MM.1S (cell line): ENCODE measurements around the gene AKAP6.

Experiments
- DNase-seq: peaks from one replicate; pipeline ENCODE4 v3.0.0-alpha.2; 2015
- H2AFZ ChIP-seq: fragments of 300-600 bp; sonication (generic); 2 replicates; pipeline ENCODE4 v1.6.0; 2016; ENCODE audit warnings: antibody characterized with exemption, low read length
- H3F3A ChIP-seq: fragments of 300-600 bp; sonication (generic); 2 replicates; pipeline ENCODE4 v1.6.1; 2016; ENCODE audit warnings: mild to moderate bottlenecking, antibody characterized with exemption, low read length, moderate library complexity, mixed read lengths; ENCODE audit not compliant: insufficient read depth
- H3K27ac ChIP-seq: fragments of 300-600 bp; sonication (generic); 2 replicates; pipeline ENCODE4 v1.5.1; 2016; ENCODE audit warnings: mild to moderate bottlenecking, low read length
- H3K27me3 ChIP-seq: fragments of 300-600 bp; sonication (generic); replicated peaks from 2 replicates; pipeline ENCODE4 v1.6.0; 2016; ENCODE audit warnings: low read length; ENCODE audit not compliant: insufficient read depth
- H3K36me3 ChIP-seq: fragments of 300-600 bp; sonication (generic); replicated peaks from 2 replicates; pipeline ENCODE4 v1.6.1; 2016; ENCODE audit warnings: mild to moderate bottlenecking, low read length, mixed read lengths; ENCODE audit not compliant: insufficient read depth
- H3K4me1 ChIP-seq: fragments of 300-600 bp; sonication (generic); 2 replicates; pipeline ENCODE4 v1.6.1; 2016; ENCODE audit warnings: low read length, mixed read lengths
- H3K4me2 ChIP-seq: fragments of 300-600 bp; sonication (generic); 2 replicates; pipeline ENCODE4 v1.6.0; 2016; ENCODE audit warnings: low read depth, low read length
- H3K4me3 ChIP-seq: fragments of 300-600 bp; sonication (generic); 2 replicates; pipeline ENCODE4 v1.5.1; 2016; ENCODE audit warnings: low read length, mixed read lengths
- H3K79me2 ChIP-seq: fragments of 300-600 bp; sonication (generic); 2 replicates; pipeline ENCODE4 v1.6.1; 2016; ENCODE audit warnings: mixed run types, low read length, mixed read lengths
- H3K9ac ChIP-seq: fragments of 300-600 bp; sonication (generic); 2 replicates; pipeline ENCODE4 v1.6.1; 2016; ENCODE audit warnings: low read length, mixed read lengths
- H3K9me2 ChIP-seq: fragments of 300-600 bp; sonication (generic); replicated peaks from 2 replicates; pipeline ENCODE4 v1.6.1; 2016; ENCODE audit warnings: mild to moderate bottlenecking, low read length, mixed read lengths; ENCODE audit not compliant: insufficient read depth
- H3K9me3 ChIP-seq: fragments of 300-600 bp; sonication (generic); replicated peaks from 2 replicates; pipeline ENCODE4 v1.6.1; 2016; ENCODE audit warnings: mild to moderate bottlenecking, low read length, mixed read lengths; ENCODE audit not compliant: insufficient read depth
- H4K20me1 ChIP-seq: fragments of 300-600 bp; sonication (generic); 2 replicates; pipeline ENCODE4 v1.6.1; 2016; ENCODE audit warnings: mild to moderate bottlenecking, low read length, moderate library complexity, mixed read lengths; ENCODE audit not compliant: insufficient read depth
- EZH2 ChIP-seq: fragments of 300-600 bp; sonication (generic); optimal IDR thresholded peaks from 2 replicates; pipeline ENCODE3; 2017; ENCODE audit warnings: low read depth, mild to moderate bottlenecking, antibody characterized with exemption, low read length, mixed read lengths
- EZH2phosphoT487 ChIP-seq: fragments of 300-600 bp; sonication (generic); IDR thresholded peaks from 2 replicates; pipeline ENCODE4 v1.6.1; 2018; ENCODE audit warnings: antibody characterized with exemption, low read length
- TF ChIP-seq, protein P1 (sequence below): fragments of 300-600 bp; sonication (generic); IDR thresholded peaks from 2 replicates; pipeline ENCODE4 v1.5.1; 2016; ENCODE audit warnings: antibody characterized with exemption, low read length, mixed read lengths

The AKAP6 gene

DNA sequence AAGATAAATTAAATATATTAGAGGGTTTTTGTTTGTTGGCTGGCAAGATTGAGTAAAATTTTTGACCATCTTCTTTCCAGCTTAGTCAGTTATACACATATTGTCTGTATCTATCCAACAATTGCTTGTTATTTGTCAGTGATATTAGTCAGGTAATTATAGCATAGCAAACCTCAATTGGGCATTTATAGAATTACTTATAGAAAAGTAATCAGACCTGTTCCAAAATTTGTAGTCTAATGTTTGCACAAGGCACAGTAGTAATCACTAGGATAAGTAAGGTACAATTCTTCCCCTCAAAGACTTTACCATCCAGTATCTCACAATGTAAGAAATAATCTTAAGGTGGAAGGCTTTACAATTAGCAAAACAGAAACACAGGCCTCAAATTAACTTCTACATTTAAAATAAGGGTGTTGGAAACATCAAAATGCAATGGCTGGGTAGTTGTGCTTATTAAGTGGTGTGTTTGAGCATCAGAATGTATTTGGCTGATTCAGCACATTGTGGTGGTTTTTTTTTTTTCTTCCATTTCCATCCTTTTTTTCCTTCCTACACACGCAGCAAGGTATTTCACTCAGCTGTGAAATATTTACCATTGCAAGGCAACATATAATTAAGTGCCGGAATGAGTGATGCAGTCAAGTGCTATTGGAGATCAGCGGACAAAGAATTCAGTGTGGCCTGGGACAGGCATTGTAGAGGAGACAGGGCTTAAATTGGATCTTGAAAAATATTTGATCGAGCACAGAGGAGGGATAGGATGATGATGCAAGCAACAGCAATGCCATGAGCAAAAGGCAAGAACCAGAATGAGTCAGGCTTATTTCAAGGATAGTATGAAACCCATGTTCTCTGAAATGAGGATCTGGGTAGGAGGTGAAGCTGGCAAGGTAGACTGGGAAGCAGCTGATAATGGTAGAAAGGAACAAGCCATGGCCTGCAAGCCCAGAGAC, 178.2 kb downstream of the AKAP6 start:
- no peak overlapping the region for H3K9ac ChIP-seq
- no peak overlapping the region for H2AFZ ChIP-seq
- no peak overlapping the region for H3K4me3 ChIP-seq
- DNase-seq = no peak
- H4K20me1 ChIP-seq = no peaks in the 10 kb centered on the region
- H3K9me2 ChIP-seq = no peaks in the 10 kb centered on the region
- H3F3A ChIP-seq = no peaks in the 10 kb centered on the region
- H3K36me3 ChIP-seq = no peaks in the 10 kb centered on the region
- H3K4me2 ChIP-seq = no peak overlapping the region
- H3K4me1 ChIP-seq = no peaks in the 10 kb centered on the region
- TF ChIP-seq, protein P1, sequence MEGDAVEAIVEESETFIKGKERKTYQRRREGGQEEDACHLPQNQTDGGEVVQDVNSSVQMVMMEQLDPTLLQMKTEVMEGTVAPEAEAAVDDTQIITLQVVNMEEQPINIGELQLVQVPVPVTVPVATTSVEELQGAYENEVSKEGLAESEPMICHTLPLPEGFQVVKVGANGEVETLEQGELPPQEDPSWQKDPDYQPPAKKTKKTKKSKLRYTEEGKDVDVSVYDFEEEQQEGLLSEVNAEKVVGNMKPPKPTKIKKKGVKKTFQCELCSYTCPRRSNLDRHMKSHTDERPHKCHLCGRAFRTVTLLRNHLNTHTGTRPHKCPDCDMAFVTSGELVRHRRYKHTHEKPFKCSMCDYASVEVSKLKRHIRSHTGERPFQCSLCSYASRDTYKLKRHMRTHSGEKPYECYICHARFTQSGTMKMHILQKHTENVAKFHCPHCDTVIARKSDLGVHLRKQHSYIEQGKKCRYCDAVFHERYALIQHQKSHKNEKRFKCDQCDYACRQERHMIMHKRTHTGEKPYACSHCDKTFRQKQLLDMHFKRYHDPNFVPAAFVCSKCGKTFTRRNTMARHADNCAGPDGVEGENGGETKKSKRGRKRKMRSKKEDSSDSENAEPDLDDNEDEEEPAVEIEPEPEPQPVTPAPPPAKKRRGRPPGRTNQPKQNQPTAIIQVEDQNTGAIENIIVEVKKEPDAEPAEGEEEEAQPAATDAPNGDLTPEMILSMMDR = no peak
- no peak for TF ChIP-seq EZH2phosphoT487
- TF ChIP-seq EZH2 = no peak
- no peak overlapping the region for H3K27ac ChIP-seq
- H3K79me2 ChIP-seq = no peaks in the 10 kb centered on the region
- no peaks in the 10 kb centered on the region for H3K27me3 ChIP-seq
- no peaks in the 10 kb centered on the region for H3K9me3 ChIP-seq

DNA sequence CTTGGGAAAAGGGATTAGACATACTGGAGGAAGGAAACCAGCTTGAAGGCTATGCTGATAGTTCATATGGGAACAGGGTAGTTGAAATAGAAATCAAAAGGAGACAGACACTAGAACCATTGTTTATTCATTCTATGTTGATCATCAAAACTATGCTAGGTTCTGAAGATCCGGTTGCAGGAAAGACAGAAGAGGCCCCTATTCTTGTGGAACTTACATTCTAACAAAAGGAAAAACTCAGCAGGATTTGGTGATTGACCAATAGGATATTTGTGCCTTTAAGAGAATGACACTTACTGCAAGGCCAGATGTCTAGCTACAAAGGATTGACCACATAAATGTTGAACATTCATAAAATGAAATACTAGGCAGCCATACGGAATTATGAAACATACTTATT, 179.2 kb downstream of the AKAP6 start:
- Histone ChIP-seq H3K4me3 (no peak overlapping the region), H3K9me2 (no peaks in the 10 kb centered on the region), H3K4me2 (no peak overlapping the region), H3K9ac (no peak overlapping the region), H2AFZ (no peak overlapping the region), H3K4me1 (no peaks in the 10 kb centered on the region), H3K79me2 (no peaks in the 10 kb centered on the region), H3K36me3 (no peaks in the 10 kb centered on the region), H3K27ac (no peak overlapping the region), H3K27me3 (no peaks in the 10 kb centered on the region), H4K20me1 (no peaks in the 10 kb centered on the region), H3K9me3 (no peaks in the 10 kb centered on the region), H3F3A (no peaks in the 10 kb centered on the region)
- no peak for DNase-seq
- no peak for TF ChIP-seq EZH2
- TF ChIP-seq, protein P1 = no peak
- TF ChIP-seq EZH2phosphoT487 = no peak

- no peak for DNase-seq
- TF ChIP-seq, protein P1 = no peak
- TF ChIP-seq EZH2phosphoT487 (no peak), EZH2 (no peak)
- Histone ChIP-seq H3K9me3 (no peaks in the 10 kb centered on the region), H3K36me3 (no peaks in the 10 kb centered on the region), H3K9me2 (no peaks in the 10 kb centered on the region), H3K27me3 (no peaks in the 10 kb centered on the region), H3K27ac (no peak overlapping the region), H3F3A (no peaks in the 10 kb centered on the region), H4K20me1 (no peaks in the 10 kb centered on the region), H2AFZ (no peak overlapping the region), H3K9ac (no peak overlapping the region), H3K4me3 (no peak overlapping the region), H3K79me2 (no peaks in the 10 kb centered on the region), H3K4me1 (no peaks in the 10 kb centered on the region), H3K4me2 (no peak overlapping the region)
Observed at GRCh38 chr14:32509632-32510187, 180.6 kb downstream of the AKAP6 start.
